A549 (cell line): ENCODE data around the gene ECPAS. TPM values are rescaled to one million over a fixed set of nuclear protein-coding genes. Genes with fewer than 3 reads are reported as not detected.
A peak's percentile ranks its signal among the peaks of the same experiment; 100 is the strongest.

Source experiments
- ATAC-seq, 2 experiments: fragments of 200-7000 bp in 1 of 2; fragments of >200 bp in 1 of 2; cut with Nextera tagmentation in 1 of 2; cut with Tn5 transposase in 1 of 2; 3 replicates each; pipeline versions ENCODE4 v1.8.0 to v1.9.1; 2018 to 2020; ENCODE audit warnings: mild to moderate bottlenecking in 1 of 2, moderate library complexity in 1 of 2
- CTCF ChIA-PET: fragments of 300-600 bp; sonication (Branson Sonifier 250); formaldehyde crosslinking; extraction: SDS; loops from one replicate; lab custom pipeline; 2021; ENCODE audit warnings: antibody characterized with exemption, inconsistent platforms; lab: Yijun Ruan, JAX
- POLR2A ChIA-PET: fragments of 350-600 bp; formaldehyde crosslinking; extraction: SDS; loops from one replicate; lab custom pipeline; 2021; ENCODE audit warnings: antibody characterized with exemption, inconsistent platforms; lab: Yijun Ruan, JAX
- DNase-seq, 2 experiments: peaks; one replicate each; pipeline versions ENCODE4 v3.0.0 to v3.0.0-alpha.2; 2011 to 2016; ENCODE audit warnings: low read depth in 1 of 2, low spot score in 1 of 2
- FAIRE-seq: peaks from 2 replicates; lab custom pipeline; 2011; peaks lifted over from hg19 to GRCh38; lab: Jason Lieb, UNC
- H3K27ac ChIP-seq, 2 experiments: fragments of >200 bp; sonication (Bioruptor Twin); formaldehyde crosslinking; 3 replicates each; pipeline ENCODE4 v1.5.1; 2016 to 2017
- H3K4me1 ChIP-seq: fragments of >200 bp; sonication (Bioruptor Twin); formaldehyde crosslinking; 3 replicates; pipeline ENCODE4 v1.6.1; 2016
- H3K4me2 ChIP-seq: fragments of >200 bp; sonication (Bioruptor Twin); formaldehyde crosslinking; 3 replicates; pipeline ENCODE4 v1.6.1; 2016
- H3K4me3 ChIP-seq: fragments of >200 bp; sonication (Bioruptor Twin); formaldehyde crosslinking; 3 replicates; pipeline ENCODE4 v1.5.1; 2016
- H3K9me3 ChIP-seq: fragments of >200 bp; sonication (Bioruptor Twin); formaldehyde crosslinking; 3 replicates; pipeline ENCODE4 v1.6.1; 2016
- CHD2 ChIP-seq: fragments of 150-350 bp; IDR thresholded peaks from 2 replicates; pipeline ENCODE4 v1.6.1; 2014; ENCODE audit warnings: low read length; ENCODE audit not compliant: partially characterized antibody
- FOSL2 ChIP-seq, 2 experiments: fragments of 450-650 bp in 1 of 2; fragments of >200 bp in 1 of 2; sonication (Bioruptor Twin) in 1 of 2; formaldehyde crosslinking; IDR thresholded peaks; 2 replicates each; pipeline versions ENCODE4 v1.5.0 to v1.6.1; 2016 to 2020; ENCODE audit warnings: mild to moderate bottlenecking in 1 of 2, moderate library complexity in 1 of 2
- GATA3 ChIP-seq: IDR thresholded peaks from 2 replicates; pipeline ENCODE4 v1.6.1; 2012; ENCODE audit warnings: borderline replicate concordance
- HOXA7 ChIP-seq: fragments of 250-450 bp; sonication (Bioruptor Pico); IDR thresholded peaks from 2 replicates; pipeline ENCODE4 v1.5.0; 2020; ENCODE audit warnings: mild to moderate bottlenecking, moderate library complexity
- HOXB13 ChIP-seq: fragments of 250-450 bp; sonication (Bioruptor Pico); IDR thresholded peaks from 2 replicates; pipeline ENCODE4 v1.5.0; 2020; ENCODE audit warnings: low read depth, mild to moderate bottlenecking, moderate library complexity
- HOXB5 ChIP-seq: fragments of 250-450 bp; sonication (Bioruptor Pico); IDR thresholded peaks from 2 replicates; pipeline ENCODE4 v1.5.0; 2020; ENCODE audit warnings: mild to moderate bottlenecking, moderate library complexity
- JUN ChIP-seq, 2 experiments: fragments of >200 bp; sonication (Bioruptor Twin); formaldehyde crosslinking; IDR thresholded peaks; 2 replicates in 1 of 2; 3 replicates in 1 of 2; pipeline ENCODE4 v1.6.1; 2016 to 2017
- KDM5A ChIP-seq: fragments of 200-600 bp; sonication (generic); IDR thresholded peaks from 2 replicates; pipeline ENCODE4 v1.6.1; 2016; ENCODE audit warnings: antibody characterized with exemption, mild to moderate bottlenecking
- MAFK ChIP-seq: fragments of 450-650 bp; IDR thresholded peaks from 2 replicates; pipeline ENCODE4 v1.6.1; 2014; ENCODE audit not compliant: partially characterized antibody
- NFE2L2 ChIP-seq: fragments of 150-350 bp; conservative IDR thresholded peaks from 2 replicates; pipeline ENCODE4 v1.6.1; 2014; ENCODE audit warnings: low read length
- POLR2AphosphoS2 ChIP-seq: conservative IDR thresholded peaks from 2 replicates; pipeline ENCODE4 v1.6.1; 2012; ENCODE audit warnings: low read length, improper control_type of control experiment, inconsistent platforms
- RCOR1 ChIP-seq: fragments of 150-350 bp; IDR thresholded peaks from 2 replicates; pipeline ENCODE4 v1.6.1; 2014; ENCODE audit warnings: antibody characterized with exemption, low read length, low read depth
- RFX5 ChIP-seq: fragments of 450-650 bp; IDR thresholded peaks from 2 replicates; pipeline ENCODE4 v1.7.1; 2014; ENCODE audit warnings: antibody characterized with exemption, mild to moderate bottlenecking, moderate library complexity
- RNF2 ChIP-seq: fragments of 200-600 bp; sonication (generic); IDR thresholded peaks from 2 replicates; pipeline ENCODE4 v1.6.1; 2016; ENCODE audit warnings: low read depth, mild to moderate bottlenecking, antibody characterized with exemption, moderate library complexity, borderline replicate concordance
- SMC3 ChIP-seq: fragments of >200 bp; sonication (Bioruptor Twin); formaldehyde crosslinking; IDR thresholded peaks from 3 replicates; pipeline ENCODE4 v1.6.1; 2018; ENCODE audit warnings: inconsistent platforms
- TFCP2L1 ChIP-seq: fragments of 250-450 bp; sonication (Bioruptor Pico); IDR thresholded peaks from 2 replicates; pipeline ENCODE4 v1.5.0; 2021; ENCODE audit warnings: mild to moderate bottlenecking
- ZNF302 ChIP-seq: fragments of 250-450 bp; sonication (Bioruptor Pico); IDR thresholded peaks from 2 replicates; pipeline ENCODE4 v1.9.0; 2021; ENCODE audit warnings: inconsistent platforms, mild to moderate bottlenecking, moderate library complexity
- polyA plus RNA-seq, 4 experiments: library from polyadenylated mRNA; depleted of rRNA in 3 of 4; stranded (reverse); fragments of >200 nt; fragmentation: RNase III in 1 of 4; extraction: RNeasy Plus Mini Kit Qiagen cat#74134 plus additional on column Dnase treatment in 1 of 4; gene quantifications; 2 replicates in 3 of 4; 3 replicates in 1 of 4; pipeline ENCODE4 v1.2.3, GENCODE V29; 2011 to 2017
- TF ChIP-seq, protein P1 (sequence below): fragments of >200 bp; sonication (Bioruptor Twin); formaldehyde crosslinking; IDR thresholded peaks from 2 replicates; pipeline ENCODE4 v1.6.1; 2016
- TF ChIP-seq, protein P2 (sequence below): IDR thresholded peaks from 2 replicates; pipeline ENCODE4 v1.6.1; 2012
- TF ChIP-seq, protein P3 (sequence below): fragments of >200 bp; sonication (Bioruptor Twin); formaldehyde crosslinking; IDR thresholded peaks from 3 replicates; pipeline ENCODE4 v1.6.1; 2016
- TF ChIP-seq, protein P4 (sequence below): fragments of 250-450 bp; sonication (Bioruptor Pico); IDR thresholded peaks from 2 replicates; pipeline ENCODE4 v1.5.0; 2021; ENCODE audit warnings: mild to moderate bottlenecking, moderate library complexity, borderline replicate concordance
- TF ChIP-seq, protein P5 (sequence below): fragments of 150-350 bp; IDR thresholded peaks from 2 replicates; pipeline ENCODE4 v1.6.1; 2014; ENCODE audit warnings: low read depth, mild to moderate bottlenecking, low read length
- TF ChIP-seq, protein P6 (sequence below): IDR thresholded peaks from 2 replicates; pipeline ENCODE4 v1.6.1; 2012
- TF ChIP-seq, protein P7 (sequence below): fragments of 450-650 bp; IDR thresholded peaks from 2 replicates; pipeline ENCODE4 v1.6.1; 2014; ENCODE audit warnings: antibody characterized with exemption
- TF ChIP-seq, protein P8 (sequence below): IDR thresholded peaks from 2 replicates; pipeline ENCODE4 v1.6.1; 2012; ENCODE audit warnings: low read depth, borderline replicate concordance

ECPAS gene
- polyA plus RNA-seq, 2 of the 4 experiments (the other 2 are of a cell fraction): 40.1 to 73.6 TPM

DNA sequence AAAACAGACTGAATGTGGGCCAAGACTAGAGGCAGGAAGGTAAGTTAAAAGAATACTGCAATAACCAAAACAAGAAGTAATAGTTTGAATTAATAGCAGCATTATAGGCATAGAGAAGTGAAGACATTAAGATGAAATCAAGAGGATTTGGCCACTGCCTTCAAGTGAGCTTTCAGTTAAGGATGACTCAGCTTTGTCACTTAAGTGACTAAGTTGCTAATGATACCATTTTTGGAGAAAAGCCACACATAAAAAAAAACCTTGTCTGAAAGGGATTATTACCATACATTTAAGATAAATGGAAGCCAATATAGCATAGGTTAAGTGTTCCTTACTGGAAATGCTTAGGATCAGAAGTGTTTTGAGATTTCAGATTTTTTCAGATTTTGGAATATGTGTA lies 57.0 kb downstream of the ECPAS start:
- Histone ChIP-seq H3K9me3 (no peaks in the 10 kb centered on the region), H3K27ac (peak overlapping the region; percentile 53 to 67; a peak in 5 of 6 replicates), H3K4me2 (peak overlapping the region; percentile 18), H3K4me3 (no peak overlapping the region), H3K4me1 (peaks cover 29% of the 10 kb centered on the region)
- DNase-seq (peak; percentile 5 to 47), FAIRE-seq (no peak), ATAC-seq (peak in 1 of 2 experiments; percentile 39; a peak in 2 of 6 replicates)
- ChIA-PET CTCF (interaction anchor here (0.6 to 1.3 kb wide), 3 partner anchors 23 to 211 kb away, joined by 3 to 4 read pairs (median 4); no protein-coding TSS in a partner anchor), POLR2A (no interaction called here)
- TF ChIP-seq HOXB13 (CRISPR knock-in tag): no peak
- no peak for TF ChIP-seq SMC3
- TF ChIP-seq ZNF302 (CRISPR knock-in tag): no peak
- TF ChIP-seq, protein P1, sequence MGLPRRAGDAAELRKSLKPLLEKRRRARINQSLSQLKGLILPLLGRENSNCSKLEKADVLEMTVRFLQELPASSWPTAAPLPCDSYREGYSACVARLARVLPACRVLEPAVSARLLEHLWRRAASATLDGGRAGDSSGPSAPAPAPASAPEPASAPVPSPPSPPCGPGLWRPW: no peak
- TF ChIP-seq, protein P2, sequence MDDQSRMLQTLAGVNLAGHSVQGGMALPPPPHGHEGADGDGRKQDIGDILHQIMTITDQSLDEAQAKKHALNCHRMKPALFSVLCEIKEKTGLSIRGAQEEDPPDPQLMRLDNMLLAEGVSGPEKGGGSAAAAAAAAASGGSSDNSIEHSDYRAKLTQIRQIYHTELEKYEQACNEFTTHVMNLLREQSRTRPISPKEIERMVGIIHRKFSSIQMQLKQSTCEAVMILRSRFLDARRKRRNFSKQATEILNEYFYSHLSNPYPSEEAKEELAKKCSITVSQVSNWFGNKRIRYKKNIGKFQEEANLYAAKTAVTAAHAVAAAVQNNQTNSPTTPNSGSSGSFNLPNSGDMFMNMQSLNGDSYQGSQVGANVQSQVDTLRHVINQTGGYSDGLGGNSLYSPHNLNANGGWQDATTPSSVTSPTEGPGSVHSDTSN: no peak
- TF ChIP-seq RCOR1: no peak
- no peak for TF ChIP-seq FOSL2 (IDR thresholded peaks at IDR 0.05)
- peak; percentile 64 for TF ChIP-seq FOSL2 (CRISPR knock-in tag; IDR thresholded peaks at IDR 0.05)
- TF ChIP-seq, protein P3, sequence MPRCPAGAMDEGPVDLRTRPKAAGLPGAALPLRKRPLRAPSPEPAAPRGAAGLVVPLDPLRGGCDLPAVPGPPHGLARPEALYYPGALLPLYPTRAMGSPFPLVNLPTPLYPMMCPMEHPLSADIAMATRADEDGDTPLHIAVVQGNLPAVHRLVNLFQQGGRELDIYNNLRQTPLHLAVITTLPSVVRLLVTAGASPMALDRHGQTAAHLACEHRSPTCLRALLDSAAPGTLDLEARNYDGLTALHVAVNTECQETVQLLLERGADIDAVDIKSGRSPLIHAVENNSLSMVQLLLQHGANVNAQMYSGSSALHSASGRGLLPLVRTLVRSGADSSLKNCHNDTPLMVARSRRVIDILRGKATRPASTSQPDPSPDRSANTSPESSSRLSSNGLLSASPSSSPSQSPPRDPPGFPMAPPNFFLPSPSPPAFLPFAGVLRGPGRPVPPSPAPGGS: no peak
- no peak for TF ChIP-seq CHD2
- TF ChIP-seq POLR2AphosphoS2: no peak
- no peak for TF ChIP-seq GATA3
- TF ChIP-seq, protein P4, sequence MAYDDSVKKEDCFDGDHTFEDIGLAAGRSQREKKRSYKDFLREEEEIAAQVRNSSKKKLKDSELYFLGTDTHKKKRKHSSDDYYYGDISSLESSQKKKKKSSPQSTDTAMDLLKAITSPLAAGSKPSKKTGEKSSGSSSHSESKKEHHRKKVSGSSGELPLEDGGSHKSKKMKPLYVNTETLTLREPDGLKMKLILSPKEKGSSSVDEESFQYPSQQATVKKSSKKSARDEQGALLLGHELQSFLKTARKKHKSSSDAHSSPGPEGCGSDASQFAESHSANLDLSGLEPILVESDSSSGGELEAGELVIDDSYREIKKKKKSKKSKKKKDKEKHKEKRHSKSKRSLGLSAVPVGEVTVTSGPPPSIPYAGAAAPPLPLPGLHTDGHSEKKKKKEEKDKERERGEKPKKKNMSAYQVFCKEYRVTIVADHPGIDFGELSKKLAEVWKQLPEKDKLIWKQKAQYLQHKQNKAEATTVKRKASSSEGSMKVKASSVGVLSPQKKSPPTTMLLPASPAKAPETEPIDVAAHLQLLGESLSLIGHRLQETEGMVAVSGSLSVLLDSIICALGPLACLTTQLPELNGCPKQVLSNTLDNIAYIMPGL: no peak
- TF ChIP-seq RNF2: no peak
- TF ChIP-seq NFE2L2: 0 out of 2 replicates have a peak, but pooled peaks have one; percentile 4
- no peak for TF ChIP-seq HOXB5 (CRISPR knock-in tag)
- TF ChIP-seq, protein P5, sequence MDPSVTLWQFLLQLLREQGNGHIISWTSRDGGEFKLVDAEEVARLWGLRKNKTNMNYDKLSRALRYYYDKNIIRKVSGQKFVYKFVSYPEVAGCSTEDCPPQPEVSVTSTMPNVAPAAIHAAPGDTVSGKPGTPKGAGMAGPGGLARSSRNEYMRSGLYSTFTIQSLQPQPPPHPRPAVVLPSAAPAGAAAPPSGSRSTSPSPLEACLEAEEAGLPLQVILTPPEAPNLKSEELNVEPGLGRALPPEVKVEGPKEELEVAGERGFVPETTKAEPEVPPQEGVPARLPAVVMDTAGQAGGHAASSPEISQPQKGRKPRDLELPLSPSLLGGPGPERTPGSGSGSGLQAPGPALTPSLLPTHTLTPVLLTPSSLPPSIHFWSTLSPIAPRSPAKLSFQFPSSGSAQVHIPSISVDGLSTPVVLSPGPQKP: no peak
- no peak for TF ChIP-seq JUN (IDR thresholded peaks at IDR 0.05)
- no peak for TF ChIP-seq TFCP2L1
- TF ChIP-seq KDM5A: no peak
- TF ChIP-seq, protein P6, sequence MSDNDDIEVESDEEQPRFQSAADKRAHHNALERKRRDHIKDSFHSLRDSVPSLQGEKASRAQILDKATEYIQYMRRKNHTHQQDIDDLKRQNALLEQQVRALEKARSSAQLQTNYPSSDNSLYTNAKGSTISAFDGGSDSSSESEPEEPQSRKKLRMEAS: no peak
- TF ChIP-seq, protein P7, sequence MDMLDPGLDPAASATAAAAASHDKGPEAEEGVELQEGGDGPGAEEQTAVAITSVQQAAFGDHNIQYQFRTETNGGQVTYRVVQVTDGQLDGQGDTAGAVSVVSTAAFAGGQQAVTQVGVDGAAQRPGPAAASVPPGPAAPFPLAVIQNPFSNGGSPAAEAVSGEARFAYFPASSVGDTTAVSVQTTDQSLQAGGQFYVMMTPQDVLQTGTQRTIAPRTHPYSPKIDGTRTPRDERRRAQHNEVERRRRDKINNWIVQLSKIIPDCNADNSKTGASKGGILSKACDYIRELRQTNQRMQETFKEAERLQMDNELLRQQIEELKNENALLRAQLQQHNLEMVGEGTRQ: no peak
- TF ChIP-seq, protein P8, sequence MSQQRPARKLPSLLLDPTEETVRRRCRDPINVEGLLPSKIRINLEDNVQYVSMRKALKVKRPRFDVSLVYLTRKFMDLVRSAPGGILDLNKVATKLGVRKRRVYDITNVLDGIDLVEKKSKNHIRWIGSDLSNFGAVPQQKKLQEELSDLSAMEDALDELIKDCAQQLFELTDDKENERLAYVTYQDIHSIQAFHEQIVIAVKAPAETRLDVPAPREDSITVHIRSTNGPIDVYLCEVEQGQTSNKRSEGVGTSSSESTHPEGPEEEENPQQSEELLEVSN: no peak
- peak; percentile 72 for TF ChIP-seq MAFK
- no peak for TF ChIP-seq RFX5
- no peak for TF ChIP-seq HOXA7
